HFFc6 (cell line): Measurements from ENCODE around the gene CSK. TPM values are rescaled to one million over a fixed set of nuclear protein-coding genes. Genes with fewer than 3 reads are reported as not detected.

Source experiments
- DNase-seq: peaks from one replicate; pipeline ENCODE4 v3.0.0-alpha.2; 2018
- H3K27ac Mint-ChIP-seq: 2 replicates; pipeline ENCODE4 v1.8.0; 2020; ENCODE audit warnings: mild to moderate bottlenecking, mixed read lengths
- H3K27me3 Mint-ChIP-seq: 2 replicates; pipeline ENCODE4 v1.8.0; 2021; ENCODE audit warnings: mild to moderate bottlenecking, moderate library complexity, mixed read lengths; ENCODE audit not compliant: insufficient read depth
- H3K36me3 Mint-ChIP-seq: 2 replicates; pipeline ENCODE4 v1.8.0; 2021; ENCODE audit warnings: low read depth, mixed read lengths
- H3K4me1 Mint-ChIP-seq: 2 replicates; pipeline ENCODE4 v1.8.0; 2020; ENCODE audit warnings: low read depth, mixed read lengths
- H3K4me3 Mint-ChIP-seq: 2 replicates; pipeline ENCODE4 v1.8.0; 2020; ENCODE audit warnings: mild to moderate bottlenecking, moderate library complexity, mixed read lengths
- H3K9me3 Mint-ChIP-seq: 2 replicates; pipeline ENCODE4 v1.8.0; 2020; ENCODE audit warnings: mild to moderate bottlenecking, mixed read lengths
- CTCF ChIP-seq: fragments of 200-600 bp; sonication (generic); IDR thresholded peaks from 2 replicates; pipeline ENCODE4 v1.5.0; 2021; ENCODE audit warnings: antibody characterized with exemption, mild to moderate bottlenecking
- total RNA-seq, 6 experiments: library from RNA; stranded (reverse); fragmentation: NEBNext Ultra II Directional; extraction: Animal tissue kit (Norgen Biotek cat#: 25700); gene quantifications; 2 replicates in 1 of 6; 3 replicates in 5 of 6; pipeline ENCODE4 v1.2.3, GENCODE V29; 2021

CSK gene
- total RNA-seq, 6 experiments from 2014 or later = 48.8 to 59.0 (median 53.3) TPM

GRCh38 chr15:74799255-74799855 is 17.5 kb downstream of the CSK start:
- H3K27ac Mint-ChIP-seq = no peak overlapping the region
- no peak for TF ChIP-seq CTCF
- H3K27me3 Mint-ChIP-seq = no peaks in the 10 kb centered on the region; the same call in 1 of the 2 replicates
- no peaks in the 10 kb centered on the region; the same call in 1 of the 2 replicates for H3K4me1 Mint-ChIP-seq
- no peaks in the 10 kb centered on the region for H3K9me3 Mint-ChIP-seq
- no peak overlapping the region for H3K4me3 Mint-ChIP-seq
- no peak for DNase-seq
- H3K36me3 Mint-ChIP-seq = peaks cover 7% of the 10 kb centered on the region

GRCh38 chr15:74799856-74800558 is 18.1 kb downstream of the CSK start:
- TF ChIP-seq CTCF = peak; percentile 98
- DNase-seq = peak; percentile 53
- no peak overlapping the region; the same call in 1 of the 2 replicates for H3K27ac Mint-ChIP-seq

GRCh38 chr15:74800559-74801094 is 18.7 kb downstream of the CSK start:
- Mint-ChIP-seq H3K9me3 (no peaks in the 10 kb centered on the region), H3K4me3 (no peak overlapping the region), H3K27me3 (peaks cover 2% of the 10 kb centered on the region), H3K27ac (no peak overlapping the region), H3K36me3 (peaks cover 7% of the 10 kb centered on the region), H3K4me1 (no peaks in the 10 kb centered on the region; the same call in 1 of the 2 replicates)
- no peak for DNase-seq
- no peak for TF ChIP-seq CTCF

More at GRCh38 chr15:74799856-74800558, 18.1 kb downstream of the CSK start:
- H3K27me3 Mint-ChIP-seq = no peaks in the 10 kb centered on the region; the same call in 1 of the 2 replicates
- H3K36me3 Mint-ChIP-seq = peaks cover 7% of the 10 kb centered on the region
- H3K4me3 Mint-ChIP-seq = no peak overlapping the region
- H3K4me1 Mint-ChIP-seq = no peaks in the 10 kb centered on the region; the same call in 1 of the 2 replicates
- H3K9me3 Mint-ChIP-seq = no peaks in the 10 kb centered on the region

GRCh38 chr15:74801311-74801997 is 19.6 kb downstream of the CSK start:
- DNase-seq = no peak
- H3K4me3 Mint-ChIP-seq = no peak overlapping the region
- H3K4me1 Mint-ChIP-seq = no peaks in the 10 kb centered on the region
- H3K9me3 Mint-ChIP-seq = no peaks in the 10 kb centered on the region
- H3K27me3 Mint-ChIP-seq = peaks cover 2% of the 10 kb centered on the region
- TF ChIP-seq CTCF = no peak
- H3K27ac Mint-ChIP-seq = peak overlapping the region; percentile 36; the same call in 1 of the 2 replicates
- peaks cover 7% of the 10 kb centered on the region for H3K36me3 Mint-ChIP-seq

DNA sequence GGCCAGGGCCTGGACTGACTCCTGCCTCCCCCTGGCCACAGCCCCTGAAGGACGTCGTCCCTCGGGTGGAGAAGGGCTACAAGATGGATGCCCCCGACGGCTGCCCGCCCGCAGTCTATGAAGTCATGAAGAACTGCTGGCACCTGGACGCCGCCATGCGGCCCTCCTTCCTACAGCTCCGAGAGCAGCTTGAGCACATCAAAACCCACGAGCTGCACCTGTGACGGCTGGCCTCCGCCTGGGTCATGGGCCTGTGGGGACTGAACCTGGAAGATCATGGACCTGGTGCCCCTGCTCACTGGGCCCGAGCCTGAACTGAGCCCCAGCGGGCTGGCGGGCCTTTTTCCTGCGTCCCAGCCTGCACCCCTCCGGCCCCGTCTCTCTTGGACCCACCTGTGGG is 20.4 kb downstream of the CSK start:
- no peak overlapping the region for H3K27ac Mint-ChIP-seq
- no peak for DNase-seq
- no peaks in the 10 kb centered on the region for H3K4me1 Mint-ChIP-seq
- H3K36me3 Mint-ChIP-seq = peaks cover 7% of the 10 kb centered on the region
- peaks cover 2% of the 10 kb centered on the region for H3K27me3 Mint-ChIP-seq
- no peak overlapping the region for H3K4me3 Mint-ChIP-seq
- no peaks in the 10 kb centered on the region for H3K9me3 Mint-ChIP-seq
- TF ChIP-seq CTCF = no peak
